ENCODE results near the gene RNF4.

RNF4 gene

DNA sequence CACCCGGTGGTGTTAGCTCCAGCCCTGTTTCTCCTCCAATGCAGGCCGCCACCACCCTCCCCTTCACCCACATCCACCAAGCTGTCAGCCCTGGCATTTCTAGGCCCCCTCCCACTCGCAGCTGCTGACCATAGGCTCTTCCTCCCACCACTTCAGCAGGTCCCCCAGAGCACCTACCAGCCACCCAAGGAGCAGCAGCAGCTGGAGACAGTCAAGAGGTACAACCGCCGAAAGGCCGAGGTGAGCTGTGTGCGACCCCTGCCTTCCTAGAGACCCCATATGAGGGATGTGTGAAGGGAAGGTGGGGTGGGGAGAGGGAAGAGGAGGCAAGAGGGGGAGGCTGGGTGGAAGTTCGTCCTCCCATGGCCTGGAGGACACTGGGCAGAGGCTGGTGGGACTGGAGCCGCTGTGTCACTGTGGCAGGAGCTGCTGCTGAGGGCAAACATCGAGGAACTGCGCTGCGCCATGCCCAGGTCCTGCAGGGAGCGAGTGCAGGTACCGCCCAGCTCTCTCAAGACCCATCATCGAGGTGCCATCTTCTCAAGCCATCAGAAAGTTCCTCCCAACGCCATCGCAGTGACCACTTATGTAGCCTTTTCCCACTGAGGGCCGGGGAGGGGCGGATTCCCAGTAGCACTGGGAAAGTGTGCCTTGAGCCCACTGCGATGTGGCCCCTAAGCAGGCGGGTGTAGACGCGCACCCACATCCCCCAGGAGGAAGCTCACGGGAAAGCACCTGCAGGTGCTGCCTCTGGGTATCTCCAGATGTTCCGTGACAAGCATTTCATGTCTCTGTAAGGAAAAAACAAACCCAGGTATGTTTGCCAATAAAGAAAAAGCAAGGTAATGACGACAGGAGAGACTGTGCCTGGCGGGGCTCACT is 19.2 kb upstream of the RNF4 start:
- no peak overlapping the region for H3K4me3 ChIP-seq (ENCODE audit: low read depth, low read length)
- DNase-seq (ENCODE audit: low read depth) = no peak
- TF ChIP-seq, protein P1, sequence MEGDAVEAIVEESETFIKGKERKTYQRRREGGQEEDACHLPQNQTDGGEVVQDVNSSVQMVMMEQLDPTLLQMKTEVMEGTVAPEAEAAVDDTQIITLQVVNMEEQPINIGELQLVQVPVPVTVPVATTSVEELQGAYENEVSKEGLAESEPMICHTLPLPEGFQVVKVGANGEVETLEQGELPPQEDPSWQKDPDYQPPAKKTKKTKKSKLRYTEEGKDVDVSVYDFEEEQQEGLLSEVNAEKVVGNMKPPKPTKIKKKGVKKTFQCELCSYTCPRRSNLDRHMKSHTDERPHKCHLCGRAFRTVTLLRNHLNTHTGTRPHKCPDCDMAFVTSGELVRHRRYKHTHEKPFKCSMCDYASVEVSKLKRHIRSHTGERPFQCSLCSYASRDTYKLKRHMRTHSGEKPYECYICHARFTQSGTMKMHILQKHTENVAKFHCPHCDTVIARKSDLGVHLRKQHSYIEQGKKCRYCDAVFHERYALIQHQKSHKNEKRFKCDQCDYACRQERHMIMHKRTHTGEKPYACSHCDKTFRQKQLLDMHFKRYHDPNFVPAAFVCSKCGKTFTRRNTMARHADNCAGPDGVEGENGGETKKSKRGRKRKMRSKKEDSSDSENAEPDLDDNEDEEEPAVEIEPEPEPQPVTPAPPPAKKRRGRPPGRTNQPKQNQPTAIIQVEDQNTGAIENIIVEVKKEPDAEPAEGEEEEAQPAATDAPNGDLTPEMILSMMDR (IDR thresholded peaks at IDR 0.05; ENCODE audit: low read depth, low read length, missing control alignments) = no peak
- in situ Hi-C loops (cut with HindIII; ENCODE audit: low sequenced_read_pairs) = no loop called here

DNA sequence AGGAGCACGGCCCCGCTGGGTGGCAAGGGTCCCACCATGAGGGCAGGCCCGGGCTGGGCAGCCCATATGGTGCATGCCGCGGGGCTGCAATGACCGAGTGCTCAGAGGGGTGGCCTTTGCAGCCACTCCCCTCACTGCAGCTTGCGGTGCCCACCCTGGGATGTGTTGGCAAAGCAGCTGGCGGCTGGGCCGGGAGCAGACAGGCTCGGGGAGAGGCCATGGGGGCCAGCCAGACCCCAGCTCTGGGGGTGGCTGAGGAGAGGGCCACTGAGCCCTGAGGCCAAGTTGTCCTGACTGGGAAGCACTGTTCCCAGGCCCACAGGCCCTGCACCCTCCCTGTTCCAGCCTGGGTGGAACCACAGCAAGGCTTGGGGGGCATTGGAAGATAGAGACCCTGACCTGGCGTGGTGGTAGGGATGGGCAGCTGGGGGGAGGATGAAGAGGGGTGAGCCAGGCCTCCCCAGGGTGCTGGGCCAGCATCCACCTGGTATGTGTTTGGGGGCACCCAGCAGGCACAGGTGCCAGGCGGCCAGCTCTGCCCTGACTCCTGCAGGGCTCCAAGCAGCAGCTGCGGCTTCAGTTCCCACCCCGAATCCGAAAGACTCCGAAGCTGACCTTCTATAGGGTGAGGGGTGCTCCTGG is 18.4 kb upstream of the RNF4 start:
- no peak overlapping the region for H3K4me3 ChIP-seq (ENCODE audit: low read depth, low read length)
- DNase-seq (ENCODE audit: low read depth) = no peak
- TF ChIP-seq, protein P1 (IDR thresholded peaks at IDR 0.05; ENCODE audit: low read depth, low read length, missing control alignments) = no peak
- in situ Hi-C loops (cut with HindIII; ENCODE audit: low sequenced_read_pairs) = no loop called here

DNA sequence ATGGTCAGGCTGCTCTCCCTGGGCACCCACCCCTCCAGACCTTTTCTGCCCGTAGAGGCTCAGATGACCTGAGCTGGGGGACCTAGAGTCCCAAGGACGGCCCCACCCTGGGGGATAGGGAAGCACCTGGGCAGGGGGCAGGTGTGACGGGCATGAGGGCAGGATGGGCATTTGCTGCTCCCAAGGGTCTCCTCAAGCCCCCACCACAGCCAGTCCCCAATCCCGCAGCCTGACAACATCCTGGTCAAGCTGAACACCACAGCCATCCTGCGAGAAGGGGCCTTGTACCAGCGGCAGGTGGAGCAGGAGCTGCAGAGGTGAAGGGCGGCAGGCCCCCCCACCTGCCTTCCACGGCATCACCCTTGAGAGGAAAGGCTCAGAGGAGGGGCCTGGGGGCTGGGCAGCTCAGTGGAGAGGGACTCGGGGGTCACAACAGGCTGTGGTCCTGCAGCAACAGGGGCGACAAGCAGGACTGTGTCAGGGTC is 17.8 kb upstream of the RNF4 start:
- DNase-seq (ENCODE audit: low read depth) = no peak
- no peak overlapping the region for H3K4me3 ChIP-seq (ENCODE audit: low read depth, low read length)
- in situ Hi-C loops (cut with HindIII; ENCODE audit: low sequenced_read_pairs) = no loop called here
- TF ChIP-seq, protein P1 (IDR thresholded peaks at IDR 0.05; ENCODE audit: low read depth, low read length, missing control alignments) = no peak

DNA sequence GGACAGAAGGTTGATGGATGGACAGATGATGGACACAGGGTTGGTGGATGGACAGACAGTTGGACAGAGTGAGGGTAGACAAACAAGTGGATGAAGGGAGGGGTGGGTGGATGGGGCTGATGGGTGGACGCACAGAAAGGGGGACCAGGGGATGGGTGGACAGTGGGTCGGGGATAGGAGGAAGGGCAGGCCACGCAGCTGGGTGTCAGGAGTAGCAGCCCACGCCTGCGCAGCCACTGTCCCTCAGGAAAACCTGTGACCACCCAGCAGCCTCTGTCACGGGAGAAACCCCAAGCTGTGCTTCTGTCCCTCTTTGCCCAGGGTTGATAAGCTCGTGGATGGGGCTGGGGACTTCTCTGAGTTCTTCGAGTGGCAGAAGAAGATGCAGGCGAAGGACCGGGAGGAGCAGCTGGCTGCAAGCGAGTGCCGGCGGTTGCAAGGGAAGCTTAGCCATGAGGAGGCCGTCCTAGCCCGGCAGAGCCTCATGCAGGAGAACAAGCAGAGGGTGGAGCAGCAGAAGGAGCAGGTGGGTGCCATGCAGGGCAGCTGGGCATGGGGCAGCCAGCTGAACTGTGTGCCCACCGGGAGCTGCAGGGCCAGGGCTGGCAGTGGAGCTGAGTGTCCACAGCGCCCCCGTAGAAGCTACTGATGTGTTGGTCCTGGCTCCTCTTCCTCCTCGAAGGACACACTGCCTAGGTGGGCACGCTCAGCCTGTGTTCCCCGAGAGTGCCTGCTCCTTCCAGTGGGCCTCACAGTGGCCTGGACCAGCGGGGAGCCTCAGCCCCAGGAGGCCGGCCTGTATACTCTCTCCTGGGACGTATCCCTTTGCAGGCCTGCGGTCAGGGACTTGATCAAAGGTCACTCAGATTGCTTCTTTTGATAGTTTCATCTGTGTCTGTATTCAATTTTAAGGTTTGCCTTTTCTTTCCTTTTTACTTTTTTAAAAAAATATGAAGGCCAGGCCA is 16.8 kb upstream of the RNF4 start:
- TF ChIP-seq, protein P1 (IDR thresholded peaks at IDR 0.05; ENCODE audit: low read depth, low read length, missing control alignments) = no peak
- H3K4me3 ChIP-seq (ENCODE audit: low read depth, low read length) = no peak overlapping the region
- in situ Hi-C loops (cut with HindIII; ENCODE audit: low sequenced_read_pairs) = no loop called here
- no peak for DNase-seq (ENCODE audit: low read depth)

DNA sequence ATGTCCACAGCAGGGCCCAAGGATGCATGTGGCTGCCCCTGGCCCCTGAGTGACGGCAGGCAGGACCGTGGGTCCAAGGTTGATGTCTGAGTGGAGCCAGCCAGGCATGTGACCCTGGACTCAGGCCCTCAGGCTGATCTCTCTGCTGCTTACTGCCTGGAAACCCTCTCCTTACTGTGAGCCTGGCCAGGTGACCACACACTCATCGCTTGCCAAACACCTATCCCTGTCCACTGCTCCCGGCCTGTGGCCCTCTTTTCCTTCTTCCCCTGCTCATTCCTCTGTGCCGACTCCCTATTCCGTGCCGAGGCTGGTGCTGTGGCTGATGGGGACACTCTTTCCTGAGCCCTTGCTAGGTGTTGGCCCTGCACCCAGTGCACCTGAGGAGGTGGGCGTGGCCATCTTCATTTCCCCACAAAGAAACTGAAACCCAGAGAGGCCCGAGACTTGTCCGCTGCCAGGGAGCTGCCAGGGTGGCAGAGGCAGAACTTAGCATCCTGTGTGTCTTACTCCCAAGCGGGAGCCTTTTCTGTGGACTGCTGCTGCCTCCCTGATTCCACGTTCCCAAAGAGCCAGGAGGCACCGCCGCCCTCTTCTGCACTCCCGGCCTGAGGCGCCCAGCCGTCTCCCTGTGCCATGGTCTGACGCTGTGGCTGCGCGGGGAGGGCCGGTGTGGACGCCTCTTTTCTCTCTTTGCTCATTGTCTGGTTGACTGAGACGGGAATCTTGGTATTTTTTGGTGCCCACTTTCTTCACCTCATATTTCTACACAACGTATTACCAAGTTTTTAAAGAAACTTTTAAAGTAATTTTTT is 11.2 kb upstream of the RNF4 start:
- TF ChIP-seq, protein P1 (IDR thresholded peaks at IDR 0.05; ENCODE audit: low read depth, low read length, missing control alignments) = no peak
- no peak overlapping the region for H3K4me3 ChIP-seq (ENCODE audit: low read depth, low read length)
- no peak for DNase-seq (ENCODE audit: low read depth)
- in situ Hi-C loops (cut with HindIII; ENCODE audit: low sequenced_read_pairs) = no loop called here

Measured in astrocyte of the cerebellum (primary cell).